ENCODE data around the gene NPTX2. TPM values are rescaled to one million over a fixed set of nuclear protein-coding genes. Genes with fewer than 3 reads are reported as not detected.

The NPTX2 gene
- total RNA-seq, 4 donors from 2014 or later = 4.1 to 5.5 (median 4.8) TPM

DNA sequence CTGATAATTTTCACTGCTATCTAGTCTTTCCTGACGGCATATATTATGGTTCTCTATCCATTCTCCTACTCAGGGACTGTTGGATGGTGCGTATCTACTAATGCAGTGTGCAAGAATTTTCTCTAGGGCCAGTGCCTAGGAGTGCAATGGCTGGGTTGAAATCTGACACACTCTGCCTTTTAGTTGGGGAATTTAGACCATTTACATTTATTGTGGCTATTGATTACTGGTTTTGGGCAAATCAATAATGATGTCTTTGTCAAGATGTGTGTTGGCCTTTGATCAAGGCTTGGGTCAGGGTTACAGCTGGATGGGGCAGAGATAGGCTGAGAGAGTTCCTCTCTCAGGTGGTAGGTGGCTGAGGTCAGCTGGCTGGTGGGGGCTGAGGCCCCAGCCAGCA is 21.8 kb downstream of the NPTX2 start:
- Histone ChIP-seq H3K4me3 (no peak overlapping the region), H3K4me1 (no peaks in the 10 kb centered on the region), H3K36me3 (no peaks in the 10 kb centered on the region), H3K27ac (no peak overlapping the region), H3K9me3 (no peaks in the 10 kb centered on the region), H3K27me3 (no peaks in the 10 kb centered on the region)
- intact Hi-C loops (cut with DNase I; ENCODE audit: low total_unique reads) = no loop called here
- no peak for DNase-seq
- TF ChIP-seq, protein P1, sequence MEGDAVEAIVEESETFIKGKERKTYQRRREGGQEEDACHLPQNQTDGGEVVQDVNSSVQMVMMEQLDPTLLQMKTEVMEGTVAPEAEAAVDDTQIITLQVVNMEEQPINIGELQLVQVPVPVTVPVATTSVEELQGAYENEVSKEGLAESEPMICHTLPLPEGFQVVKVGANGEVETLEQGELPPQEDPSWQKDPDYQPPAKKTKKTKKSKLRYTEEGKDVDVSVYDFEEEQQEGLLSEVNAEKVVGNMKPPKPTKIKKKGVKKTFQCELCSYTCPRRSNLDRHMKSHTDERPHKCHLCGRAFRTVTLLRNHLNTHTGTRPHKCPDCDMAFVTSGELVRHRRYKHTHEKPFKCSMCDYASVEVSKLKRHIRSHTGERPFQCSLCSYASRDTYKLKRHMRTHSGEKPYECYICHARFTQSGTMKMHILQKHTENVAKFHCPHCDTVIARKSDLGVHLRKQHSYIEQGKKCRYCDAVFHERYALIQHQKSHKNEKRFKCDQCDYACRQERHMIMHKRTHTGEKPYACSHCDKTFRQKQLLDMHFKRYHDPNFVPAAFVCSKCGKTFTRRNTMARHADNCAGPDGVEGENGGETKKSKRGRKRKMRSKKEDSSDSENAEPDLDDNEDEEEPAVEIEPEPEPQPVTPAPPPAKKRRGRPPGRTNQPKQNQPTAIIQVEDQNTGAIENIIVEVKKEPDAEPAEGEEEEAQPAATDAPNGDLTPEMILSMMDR (IDR thresholded peaks at IDR 0.05) = no peak
- no peak for TF ChIP-seq POLR2A (IDR thresholded peaks at IDR 0.05)

DNA sequence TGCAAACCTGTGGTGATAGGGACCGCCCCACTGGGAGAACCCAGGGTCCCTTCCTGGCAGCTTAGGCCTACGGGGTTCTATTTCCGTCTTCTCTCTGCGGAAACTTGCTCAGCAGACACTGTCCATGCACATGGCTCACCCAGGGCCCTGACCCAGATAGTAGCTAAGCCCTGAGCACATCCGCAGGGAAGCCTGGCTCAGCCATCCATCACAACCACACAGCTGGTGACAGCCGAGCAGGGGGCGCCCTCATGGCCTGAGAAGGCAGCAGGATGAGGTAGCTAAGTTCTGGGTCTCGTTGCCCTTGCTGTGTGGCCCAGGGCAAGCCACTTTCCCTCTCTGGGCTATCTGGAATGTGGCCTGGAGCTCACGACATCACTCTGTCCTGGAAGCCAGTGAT is 23.3 kb downstream of the NPTX2 start:
- no peak for DNase-seq
- TF ChIP-seq, protein P1 (IDR thresholded peaks at IDR 0.05) = no peak
- no peak for TF ChIP-seq POLR2A (IDR thresholded peaks at IDR 0.05)
- intact Hi-C loops (cut with DNase I; ENCODE audit: low total_unique reads) = no loop called here

DNA sequence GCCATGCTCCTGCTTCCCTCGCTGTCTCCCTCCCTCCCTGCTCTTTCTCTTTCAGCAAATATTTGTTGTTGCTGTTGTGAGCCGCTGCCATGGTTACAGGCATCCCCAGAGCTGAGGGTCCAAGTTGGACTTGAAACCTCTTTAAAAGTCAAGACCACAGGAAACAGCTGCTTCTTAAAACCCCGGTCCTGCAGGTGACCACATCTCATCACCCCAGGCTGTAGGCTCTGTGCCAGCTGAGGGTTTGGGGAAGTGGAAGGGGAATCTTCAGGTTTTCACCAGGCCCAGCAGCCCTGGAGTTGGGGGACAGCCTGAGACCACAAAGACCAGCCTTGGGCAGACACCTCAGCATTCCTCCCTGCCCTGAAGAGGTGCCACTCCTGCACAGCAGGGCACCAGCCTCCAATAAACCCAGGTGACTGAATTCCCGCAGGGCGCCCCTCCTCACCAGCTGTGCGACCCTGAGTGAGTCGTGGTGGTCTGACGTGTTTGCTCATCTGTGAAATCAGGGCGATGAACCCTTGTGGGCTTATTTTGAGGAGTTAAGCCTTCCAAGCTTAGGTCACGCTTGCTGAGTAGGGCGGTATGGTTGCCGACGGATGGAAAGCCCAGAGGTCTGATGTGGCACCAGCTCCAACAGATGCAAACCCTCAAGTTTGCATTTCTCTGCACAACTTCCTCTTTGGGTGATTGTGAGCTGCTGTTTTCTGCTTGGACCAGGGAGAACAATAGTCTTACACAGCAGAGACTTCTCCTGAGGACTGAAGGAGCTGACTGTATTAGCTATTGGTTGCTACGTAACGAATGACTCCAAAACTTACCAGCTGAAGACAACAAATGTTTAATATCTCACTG is 24.8 kb downstream of the NPTX2 start:
- Histone ChIP-seq H3K4me1 (no peaks in the 10 kb centered on the region), H3K27me3 (no peaks in the 10 kb centered on the region), H3K4me3 (no peak overlapping the region), H3K36me3 (no peaks in the 10 kb centered on the region), H3K9me3 (no peaks in the 10 kb centered on the region), H3K27ac (no peak overlapping the region)
- intact Hi-C loops (cut with DNase I; ENCODE audit: low total_unique reads) = no loop called here
- DNase-seq = no peak
- TF ChIP-seq POLR2A (IDR thresholded peaks at IDR 0.05) = no peak
- TF ChIP-seq, protein P1 (IDR thresholded peaks at IDR 0.05) = no peak

More for the DNA sequence above, 23.3 kb downstream of the NPTX2 start:
- H3K36me3 ChIP-seq = no peaks in the 10 kb centered on the region
- H3K27me3 ChIP-seq = no peaks in the 10 kb centered on the region
- no peaks in the 10 kb centered on the region for H3K4me1 ChIP-seq
- no peak overlapping the region for H3K4me3 ChIP-seq
- H3K9me3 ChIP-seq = no peaks in the 10 kb centered on the region
- H3K27ac ChIP-seq = no peak overlapping the region

DNA sequence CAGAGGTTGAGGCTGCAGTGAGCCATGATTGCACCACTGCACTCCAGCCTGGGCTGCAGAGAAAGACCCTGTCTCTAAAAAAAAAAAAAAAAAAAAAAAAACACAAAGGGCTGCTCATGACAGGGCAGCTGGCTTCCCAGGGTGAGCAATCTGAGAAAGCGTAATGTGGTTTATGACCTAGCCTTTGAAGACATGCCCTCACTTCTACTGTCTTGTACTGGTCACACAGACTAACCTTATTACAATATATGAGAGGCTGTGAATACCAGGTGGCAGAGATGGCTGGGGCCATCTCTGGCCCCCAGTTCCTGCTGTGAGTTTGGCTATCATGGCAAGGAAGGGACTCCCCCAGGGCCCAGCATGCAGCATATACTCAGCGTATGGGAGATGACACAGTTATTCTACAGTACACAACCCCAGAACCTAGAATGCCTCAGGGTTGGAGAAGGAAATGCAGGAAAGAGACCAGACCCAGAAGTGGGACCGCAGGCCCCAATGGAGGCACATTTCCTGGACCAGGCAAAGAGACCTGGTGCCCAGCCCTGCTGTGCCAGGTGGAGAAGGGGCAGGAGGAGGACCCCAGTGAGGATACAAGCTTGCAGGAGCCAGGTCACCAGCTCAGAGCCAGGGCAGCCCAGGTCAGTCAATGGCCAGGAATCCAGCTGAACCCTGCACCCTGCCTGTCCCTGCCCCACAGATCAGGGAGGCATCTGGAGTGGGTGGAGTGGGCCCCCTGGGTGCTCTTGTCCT is 26.3 kb downstream of the NPTX2 start:
- Histone ChIP-seq H3K36me3 (no peaks in the 10 kb centered on the region), H3K4me3 (no peak overlapping the region)
- TF ChIP-seq POLR2A (IDR thresholded peaks at IDR 0.05) = no peak
- TF ChIP-seq, protein P1 (IDR thresholded peaks at IDR 0.05) = no peak

DNA sequence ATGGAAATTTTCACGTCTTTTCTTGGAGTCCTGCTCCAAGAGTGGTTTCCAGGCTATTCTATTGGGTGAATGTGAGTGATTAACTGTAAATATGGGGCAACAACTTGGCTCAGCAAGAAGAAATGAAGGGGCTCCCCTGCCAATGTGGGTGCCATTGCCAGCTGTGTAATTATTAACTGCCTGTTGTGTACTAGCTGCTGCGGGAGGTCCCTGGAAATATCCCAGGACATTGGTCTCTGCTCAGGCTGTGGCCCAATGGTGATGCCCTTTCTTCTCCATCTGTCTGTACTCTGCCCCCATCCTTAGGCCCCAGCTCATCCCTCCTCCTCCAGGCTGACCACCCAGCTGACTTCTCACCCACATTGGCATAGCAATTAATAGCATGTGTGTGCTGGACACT is 29.4 kb downstream of the NPTX2 start:
- no peak for DNase-seq
- TF ChIP-seq POLR2A (IDR thresholded peaks at IDR 0.05) = no peak
- TF ChIP-seq, protein P1 (IDR thresholded peaks at IDR 0.05) = no peak
- Histone ChIP-seq H3K9me3 (no peaks in the 10 kb centered on the region), H3K27ac (no peak overlapping the region), H3K36me3 (no peaks in the 10 kb centered on the region), H3K4me3 (no peak overlapping the region), H3K27me3 (no peaks in the 10 kb centered on the region), H3K4me1 (no peaks in the 10 kb centered on the region)
- intact Hi-C loops (cut with DNase I; ENCODE audit: low total_unique reads) = no loop called here

More for the DNA sequence above, 26.3 kb downstream of the NPTX2 start:
- intact Hi-C loops (cut with DNase I; ENCODE audit: low total_unique reads) = no loop called here
- Histone ChIP-seq H3K27me3 (no peaks in the 10 kb centered on the region), H3K27ac (no peak overlapping the region), H3K4me1 (no peaks in the 10 kb centered on the region), H3K9me3 (no peaks in the 10 kb centered on the region)
- no peak for DNase-seq
